Activated CD8-positive, alpha-beta memory T cell treated with anti-CD3 and anti-CD28 coated beads for 4 hours (primary cell): ENCODE measurements around the gene NTM.

ENCODE experiments used
- DNase-seq, 2 donors: peaks; one replicate each; pipeline ENCODE4 v3.0.0-alpha.2; 2020; ENCODE audit warnings: low read depth in 2 of 2

NTM gene

GRCh38 chr11:132154781-132155180 is 784.4 kb downstream of the NTM start:
- no peak for DNase-seq

- no peak for DNase-seq
Observed at GRCh38 chr11:132158091-132158490, 787.7 kb downstream of the NTM start.

GRCh38 chr11:132158696-132159095 is 788.3 kb downstream of the NTM start:
- DNase-seq = no peak

DNA sequence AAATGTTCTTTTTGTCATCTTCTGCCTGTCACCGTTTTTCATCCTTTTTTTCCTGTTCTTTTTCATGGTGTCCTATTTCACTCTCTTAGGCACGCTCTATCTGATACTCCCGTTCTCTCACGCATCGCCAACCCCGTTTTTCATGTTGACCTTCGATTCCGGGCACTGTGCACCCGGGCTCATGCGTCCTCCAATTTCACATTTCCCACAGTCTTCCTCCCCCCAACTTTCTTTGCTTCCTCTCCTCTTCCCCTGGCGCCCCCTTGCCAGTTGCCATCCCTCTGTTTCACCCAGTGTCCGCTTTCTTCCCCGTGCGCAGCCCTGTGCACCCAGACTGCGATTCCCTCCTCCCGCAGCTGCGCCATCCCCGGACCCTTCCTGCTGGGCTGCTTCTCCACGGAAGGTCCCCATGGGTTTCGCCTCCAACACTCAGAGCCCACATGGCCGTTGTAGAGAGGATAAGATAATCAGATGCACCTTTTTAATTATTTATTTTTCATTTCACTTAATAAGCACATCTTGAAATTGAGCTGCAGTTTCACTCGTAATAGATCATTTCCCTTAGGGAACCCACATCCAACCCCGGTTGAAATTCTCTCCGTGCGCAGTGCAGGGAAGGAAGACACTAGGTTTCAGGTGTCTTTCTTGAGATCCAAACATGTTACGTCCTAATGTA is 791.1 kb downstream of the NTM start:
- DNase-seq = no peak

DNA sequence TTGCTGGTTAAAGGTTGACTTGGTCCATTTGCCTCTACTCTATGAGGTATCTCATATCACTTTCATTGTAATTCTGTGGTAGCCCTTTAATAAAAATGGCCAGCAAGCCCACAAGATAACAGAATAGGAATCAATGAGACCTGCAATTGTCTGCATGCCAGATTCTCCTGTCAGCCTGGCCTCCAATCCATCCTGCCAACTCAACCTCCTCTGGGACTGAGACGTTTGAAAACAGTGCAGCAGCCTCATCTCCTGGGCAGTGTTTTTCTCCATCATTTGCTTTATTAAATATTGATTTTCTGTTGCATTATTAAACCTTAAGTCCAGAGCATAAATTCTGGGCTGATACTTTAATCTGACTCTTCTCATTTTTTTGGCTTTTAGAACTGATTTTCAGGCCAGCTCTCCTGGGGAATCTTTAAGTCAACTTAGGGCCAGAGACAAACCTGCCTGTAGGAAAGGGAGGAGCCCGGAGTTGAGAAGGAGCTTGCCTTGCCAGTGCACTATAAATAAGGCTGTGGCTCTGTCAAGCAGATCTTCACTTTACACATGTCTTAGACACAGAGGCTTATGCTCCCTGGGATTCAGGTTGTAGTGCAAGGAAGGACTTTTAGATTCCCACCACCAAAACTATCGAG is 798.0 kb downstream of the NTM start:
- DNase-seq = no peak

GRCh38 chr11:132171031-132171430 is 800.6 kb downstream of the NTM start:
- DNase-seq = no peak

DNA sequence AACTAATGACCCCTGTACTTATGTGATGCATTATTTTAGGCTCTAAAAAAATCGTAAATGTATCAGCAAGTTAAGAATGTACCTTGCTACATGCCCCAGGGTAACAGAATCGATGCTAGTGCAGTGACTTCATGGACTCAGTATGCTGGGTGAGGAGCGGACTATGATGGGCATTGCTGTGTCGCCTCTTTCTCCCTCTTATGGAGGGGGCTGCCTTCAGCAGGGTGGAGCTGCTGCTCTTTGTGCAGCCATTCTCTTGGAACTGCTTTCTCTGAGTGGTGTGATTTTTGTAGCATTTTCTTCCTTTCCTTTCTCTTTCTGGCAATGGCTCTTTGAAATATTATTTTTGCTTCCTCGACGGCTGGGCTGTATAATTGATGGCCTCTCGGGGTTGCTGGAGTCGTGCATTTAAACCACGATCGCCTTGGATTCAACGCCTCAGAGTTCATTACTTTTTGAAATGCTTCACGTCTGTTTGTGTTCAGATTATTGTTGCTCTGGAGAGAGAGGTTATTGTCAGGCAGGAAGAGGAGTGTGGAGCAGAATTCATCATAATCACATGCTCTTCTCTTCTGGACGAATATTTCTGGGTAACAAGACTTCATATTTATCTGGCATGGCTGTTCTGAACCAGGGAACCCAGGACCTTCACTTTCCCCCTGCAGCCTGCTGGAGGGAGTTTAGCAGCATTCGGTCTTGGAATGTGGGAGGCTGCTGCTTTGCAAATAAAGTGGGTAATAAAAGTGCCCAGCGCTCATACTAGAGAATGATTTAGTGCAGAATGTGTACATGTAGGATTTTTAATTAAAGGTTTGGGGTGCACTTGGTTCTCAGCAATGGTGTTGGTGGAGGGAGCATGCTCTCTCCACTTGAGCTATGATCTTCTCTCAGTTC is 804.2 kb downstream of the NTM start:
- no peak for DNase-seq

GRCh38 chr11:132177106-132177505 is 806.7 kb downstream of the NTM start:
- DNase-seq = no peak

GRCh38 chr11:132184079-132184478 is 813.7 kb downstream of the NTM start:
- no peak for DNase-seq

- DNase-seq = no peak
Observed at GRCh38 chr11:132185726-132186592, 815.5 kb downstream of the NTM start.

DNA sequence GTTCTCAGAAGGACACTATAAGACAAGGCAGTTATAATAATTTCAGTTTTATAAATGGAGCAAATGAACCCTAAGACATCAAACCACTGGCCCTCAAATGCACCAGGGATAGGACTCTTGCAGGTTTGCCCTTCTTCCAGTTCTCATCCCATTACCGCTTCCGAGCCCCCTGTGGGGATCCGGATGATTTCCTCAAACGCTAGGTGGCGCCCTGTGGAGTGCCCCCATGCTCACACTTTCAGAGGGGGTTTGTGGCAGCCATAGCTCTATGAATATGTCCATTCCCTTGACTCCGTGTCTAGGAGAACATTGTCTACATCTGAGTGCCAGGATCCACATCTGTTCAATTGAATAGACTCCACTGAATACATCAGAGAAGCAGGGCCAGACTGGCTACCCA is 816.3 kb downstream of the NTM start:
- DNase-seq = no peak

- DNase-seq = no peak
Observed at GRCh38 chr11:132187386-132187785, 817.0 kb downstream of the NTM start.

- no peak for DNase-seq
Observed at GRCh38 chr11:132187814-132188213, 817.4 kb downstream of the NTM start.

- DNase-seq = no peak
Observed at GRCh38 chr11:132196928-132197327, 826.5 kb downstream of the NTM start.

DNA sequence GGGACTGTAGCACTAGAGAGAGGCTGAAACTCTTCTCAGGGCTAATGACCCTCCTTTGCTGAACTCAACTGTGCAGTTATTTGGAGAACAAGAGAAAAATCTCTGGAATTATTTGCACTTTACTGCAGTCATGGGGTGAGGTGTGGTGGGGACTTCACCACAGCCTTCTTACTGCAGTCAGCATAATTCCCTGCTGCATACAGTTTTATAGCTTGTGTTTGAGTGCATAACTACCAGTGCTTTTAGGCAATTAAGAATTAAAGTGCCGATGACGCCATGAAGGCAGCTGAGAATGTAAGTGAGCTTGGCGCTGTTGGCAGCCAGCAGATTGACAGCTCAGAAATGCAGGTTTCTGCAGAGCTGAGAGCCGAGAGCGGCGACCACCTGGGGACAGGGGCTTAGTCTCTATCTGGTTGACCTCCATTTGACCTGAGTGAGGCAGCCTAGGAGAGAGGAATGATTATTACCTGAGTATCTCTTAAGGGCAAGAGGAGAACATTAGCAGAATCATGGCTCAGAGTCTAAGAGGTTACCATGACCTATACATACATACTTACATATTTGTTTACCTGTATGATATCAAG is 830.0 kb downstream of the NTM start:
- no peak for DNase-seq

DNA sequence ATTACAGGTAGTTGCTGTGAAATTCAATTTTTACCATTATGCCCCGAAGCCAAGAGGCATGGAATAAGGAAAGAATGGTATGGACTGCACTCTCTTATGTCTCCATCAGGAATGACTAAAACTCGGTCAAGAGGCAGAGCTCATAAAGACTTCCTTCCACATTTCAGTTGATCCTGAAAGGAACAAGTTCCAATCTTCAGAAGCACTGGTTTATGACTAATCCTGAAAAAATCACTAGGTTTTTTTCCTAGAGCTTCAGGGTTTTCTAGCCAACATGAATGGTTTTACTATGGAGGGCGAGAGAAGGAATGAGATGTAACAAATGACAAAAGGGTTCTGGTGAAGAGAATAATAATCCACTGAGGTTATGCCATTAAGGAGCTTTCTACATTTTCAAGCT is 832.2 kb downstream of the NTM start:
- no peak for DNase-seq

GRCh38 chr11:132205006-132205405 is 834.6 kb downstream of the NTM start:
- DNase-seq = no peak

DNA sequence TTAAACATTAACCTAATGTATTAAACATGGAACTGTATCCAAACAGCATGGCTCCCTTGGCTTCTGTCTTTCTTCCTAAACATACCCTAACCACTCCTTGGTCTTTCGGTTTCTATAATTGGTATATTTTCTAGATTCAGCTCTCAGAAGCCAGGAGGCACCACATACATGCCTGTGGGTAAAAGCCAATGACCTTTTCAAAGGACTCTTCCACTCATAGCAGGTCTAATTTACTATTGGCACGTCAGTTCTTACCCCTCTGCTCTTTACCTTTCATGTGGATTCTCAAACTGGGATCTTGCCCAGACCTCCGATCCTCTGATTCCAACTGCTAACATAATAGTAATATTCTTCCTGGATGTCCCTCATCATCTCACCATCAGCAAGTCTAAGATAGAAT is 835.1 kb downstream of the NTM start:
- DNase-seq = no peak

GRCh38 chr11:132206993-132207392 is 836.6 kb downstream of the NTM start:
- no peak for DNase-seq

DNA sequence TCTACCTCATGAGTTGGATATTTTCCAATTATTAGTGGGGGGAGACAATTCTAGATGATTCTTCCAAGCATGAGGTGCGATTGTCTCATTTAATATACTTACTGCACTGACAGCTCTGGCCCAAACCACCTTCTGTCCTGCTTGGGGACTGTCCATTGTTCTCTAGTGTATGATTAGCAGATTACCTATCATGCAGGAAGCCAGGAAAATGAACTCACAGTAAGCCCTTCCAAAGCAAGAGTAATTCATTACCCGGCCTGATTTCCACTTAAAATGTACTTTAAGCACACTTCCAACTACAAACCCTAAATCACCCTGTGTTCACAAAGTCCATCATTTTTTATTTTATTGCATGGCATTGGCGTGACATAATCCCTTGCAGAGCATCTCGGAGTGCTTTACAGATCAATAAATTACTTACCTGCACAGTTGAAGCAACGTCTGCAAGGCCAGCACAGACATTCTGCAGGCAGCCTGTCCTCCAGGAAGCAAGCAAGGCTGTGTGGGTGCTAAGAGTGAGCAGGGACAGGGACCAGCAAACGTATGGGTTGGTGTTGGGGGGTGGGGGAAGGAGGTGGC is 838.2 kb downstream of the NTM start:
- no peak for DNase-seq

DNA sequence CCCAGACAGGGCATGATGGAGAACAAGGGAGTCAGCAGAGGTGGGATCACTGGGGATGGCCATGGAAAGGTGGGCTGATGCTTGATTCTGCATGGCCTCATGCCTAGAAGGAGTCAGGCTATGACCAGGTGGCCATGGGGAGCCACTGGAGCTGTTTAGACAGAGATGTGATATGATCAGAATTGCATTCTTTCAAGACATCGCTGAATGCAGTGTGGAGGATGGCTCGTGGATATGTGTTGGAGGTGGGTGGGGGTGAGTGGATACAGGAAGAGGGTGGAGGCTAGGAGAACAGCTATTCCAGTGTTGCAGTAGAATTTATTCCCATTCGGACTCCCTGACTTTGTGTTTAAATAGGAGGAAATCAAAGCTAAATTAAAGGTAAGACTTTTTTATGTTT is 841.1 kb downstream of the NTM start:
- DNase-seq = no peak
